GM18951 (cell line): Measurements from ENCODE around the gene PRR23E.

ENCODE experiments used
- POLR2A ChIP-seq: IDR thresholded peaks from 4 replicates; pipeline ENCODE4 v1.6.1; 2011; ENCODE audit warnings: mild to moderate bottlenecking; ENCODE audit not compliant: insufficient read length, insufficient read depth; ENCODE audit errors: extremely low read depth
- in situ Hi-C: fragments of 300-500 bp; cut with MboI; formaldehyde crosslinking; loops from one replicate; pipeline ENCODE4 v1.12.0; 2022; ENCODE audit warnings: low sequenced_read_pairs, mixed read lengths, inconsistent platforms; ENCODE audit not compliant: unreplicated experiment

The PRR23E gene

DNA sequence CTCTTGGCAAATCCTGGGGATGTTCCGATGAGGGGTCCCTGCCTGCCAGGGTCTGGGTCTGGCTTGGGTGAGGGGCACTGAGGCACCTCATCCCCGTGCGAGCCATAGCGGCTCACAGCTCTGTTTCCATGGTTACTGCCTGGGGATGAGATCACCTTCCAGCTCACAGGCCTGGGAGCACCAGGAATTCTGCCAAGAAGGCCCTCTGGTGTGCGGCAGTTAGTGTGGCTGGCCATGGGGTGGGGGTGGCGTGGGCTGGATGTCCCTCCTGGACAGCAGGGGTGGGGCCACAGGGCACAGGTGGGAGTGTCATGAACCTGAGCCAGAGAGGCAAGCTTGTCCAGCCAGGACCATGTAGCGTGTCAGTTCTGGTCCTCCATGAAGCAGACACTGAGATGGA is 22.1 kb upstream of the PRR23E start:
- TF ChIP-seq POLR2A, result no peak
- in situ Hi-C loops, result no loop called here

DNA sequence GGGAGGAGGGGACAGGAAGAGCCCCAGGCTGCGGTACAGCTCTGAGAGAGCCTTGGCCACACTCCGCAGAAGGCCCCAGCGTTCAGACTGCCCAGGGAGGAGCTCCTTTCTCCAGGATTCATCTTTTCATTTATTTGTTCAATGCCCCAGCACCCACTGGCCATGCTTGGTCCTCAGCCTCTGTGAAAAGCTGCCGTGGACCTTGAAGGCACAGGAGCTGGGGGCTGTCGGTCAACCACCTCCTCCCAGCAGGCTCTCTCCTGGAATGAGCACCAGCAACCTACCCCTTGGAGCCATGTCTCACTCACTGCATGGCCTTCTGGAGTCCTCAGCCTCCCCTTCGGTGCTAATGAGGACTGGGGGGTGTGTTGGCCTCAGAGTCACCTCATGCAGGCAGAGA is 21.6 kb upstream of the PRR23E start:
- in situ Hi-C loops, result no loop called here
- no peak for TF ChIP-seq POLR2A

DNA sequence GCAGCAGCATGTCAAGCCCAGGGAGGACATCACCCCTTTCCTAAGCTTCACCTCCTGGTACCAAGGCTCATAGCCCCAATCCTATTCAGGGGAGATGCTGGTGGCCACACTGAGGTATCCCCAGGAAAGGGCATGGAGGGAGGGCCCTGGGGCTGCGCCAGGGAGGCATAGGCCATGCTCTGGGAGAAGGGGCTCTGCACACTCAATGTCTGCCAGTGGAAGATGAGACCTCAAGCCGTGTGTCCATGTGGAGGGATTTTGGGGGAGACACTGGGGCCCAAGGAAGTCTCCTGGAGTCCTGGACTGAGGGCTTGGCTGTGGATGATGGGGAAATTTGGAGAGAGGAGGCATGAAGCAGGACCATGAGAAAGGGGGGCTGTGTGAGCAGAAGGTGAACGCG is 21.2 kb upstream of the PRR23E start:
- in situ Hi-C loops, result no loop called here
- no peak for TF ChIP-seq POLR2A

DNA sequence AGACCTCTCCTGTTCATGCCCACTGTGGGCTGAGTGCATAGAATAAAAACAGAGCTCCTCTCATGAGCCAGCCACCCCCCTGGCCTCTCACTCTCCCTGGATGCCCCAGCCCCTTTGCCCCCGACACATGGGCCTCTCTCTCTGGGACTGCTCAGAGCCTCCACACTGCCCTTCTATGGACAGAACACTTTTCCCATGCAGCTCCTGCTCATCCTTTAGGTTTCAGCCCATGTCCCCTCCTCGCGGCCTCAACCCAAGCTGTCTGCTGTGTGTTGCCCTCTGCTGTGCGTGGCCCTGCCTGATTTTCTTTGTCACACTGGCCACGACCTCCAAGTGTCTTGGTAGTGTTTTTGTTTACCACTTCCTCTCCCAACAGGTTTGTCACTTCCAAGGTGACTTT is 20.7 kb upstream of the PRR23E start:
- in situ Hi-C loops, result no loop called here
- TF ChIP-seq POLR2A, result no peak

DNA sequence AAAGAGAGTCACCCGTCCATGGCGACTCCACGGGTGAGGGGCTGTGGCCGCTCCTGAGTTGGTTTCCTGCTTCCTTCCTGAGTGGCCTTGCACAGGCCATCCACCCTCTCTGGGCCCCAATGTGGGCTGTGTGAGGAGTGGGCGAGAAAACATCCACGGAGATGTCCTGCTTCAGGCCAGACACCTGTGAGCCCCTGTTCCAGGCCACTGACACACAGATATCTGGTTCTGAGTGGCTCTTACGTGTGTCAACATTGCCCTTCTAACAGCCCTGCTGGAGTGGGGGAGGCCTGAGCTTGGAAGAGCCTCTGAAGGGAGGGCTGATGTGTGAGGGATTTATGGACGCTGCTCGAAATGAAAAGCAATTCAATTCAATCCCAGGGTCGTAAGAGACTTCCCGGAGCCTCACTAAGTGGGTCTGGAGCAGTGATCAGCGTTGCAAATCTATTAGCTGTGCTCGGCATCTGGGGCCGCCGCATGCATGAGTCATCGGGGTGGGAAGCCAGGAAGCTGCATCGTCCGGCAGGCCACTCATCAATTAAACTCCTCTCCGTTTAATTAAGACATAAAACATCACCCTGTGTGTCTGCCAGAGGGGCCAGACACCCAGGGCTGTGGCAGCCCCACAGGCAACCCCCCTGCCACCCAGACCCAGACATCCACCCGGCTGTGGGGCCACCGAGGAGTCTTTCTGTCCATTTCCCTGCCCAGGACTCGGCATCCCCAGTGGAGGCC is 20.0 kb upstream of the PRR23E start:
- TF ChIP-seq POLR2A, result no peak
- in situ Hi-C loops, result no loop called here

DNA sequence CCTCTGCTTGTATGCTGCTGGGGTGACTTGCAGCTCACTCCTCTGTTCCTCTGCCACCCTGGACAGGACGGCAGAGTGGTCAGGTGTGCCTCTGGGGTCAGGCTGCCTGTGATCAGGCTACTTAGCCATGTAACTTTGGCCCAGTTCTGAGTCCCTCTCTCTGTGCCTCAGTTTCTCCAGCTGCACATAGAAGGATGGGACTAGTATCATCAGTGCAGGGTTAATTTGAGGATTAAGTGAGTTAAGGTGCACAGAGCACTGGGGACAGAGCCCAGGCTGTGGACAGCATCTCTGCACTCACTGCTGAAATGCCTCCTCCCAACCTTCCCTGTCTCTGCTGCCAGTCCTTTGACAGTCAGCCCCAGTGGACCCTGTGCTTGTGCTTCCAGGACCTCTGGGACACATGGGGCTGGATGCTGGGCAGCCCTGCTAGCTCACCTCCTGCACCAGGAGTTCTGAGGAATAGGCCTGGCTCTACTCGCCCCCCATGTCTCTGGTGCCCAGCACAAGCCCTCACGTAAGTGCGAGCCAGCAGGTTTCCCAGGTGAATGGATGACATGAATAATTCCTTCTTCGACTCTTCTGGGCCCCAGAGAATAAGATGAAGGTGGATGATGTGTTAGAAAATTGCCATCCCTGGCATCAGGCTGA is 19.3 kb upstream of the PRR23E start:
- in situ Hi-C loops, result no loop called here
- TF ChIP-seq POLR2A, result no peak

DNA sequence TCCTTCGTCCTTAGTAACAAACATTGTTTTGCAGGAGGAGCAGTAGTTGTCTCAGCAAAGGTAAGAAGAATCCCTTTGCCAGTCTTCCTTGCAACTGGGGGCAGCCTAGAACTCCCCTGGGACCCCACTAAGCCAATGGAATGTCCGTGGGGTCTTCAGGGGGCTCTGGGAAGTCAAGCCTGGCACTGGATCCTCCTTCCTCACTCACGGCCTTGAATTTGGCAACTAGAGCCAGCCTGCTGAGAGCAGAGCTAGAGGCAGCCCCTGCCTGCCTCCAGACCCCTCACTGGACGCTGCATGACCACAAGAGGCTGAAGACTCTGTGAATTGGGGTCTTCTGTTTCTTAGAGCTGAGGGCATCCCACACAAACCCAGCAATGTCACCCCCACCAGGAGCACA is 18.6 kb upstream of the PRR23E start:
- in situ Hi-C loops, result no loop called here
- no peak for TF ChIP-seq POLR2A

DNA sequence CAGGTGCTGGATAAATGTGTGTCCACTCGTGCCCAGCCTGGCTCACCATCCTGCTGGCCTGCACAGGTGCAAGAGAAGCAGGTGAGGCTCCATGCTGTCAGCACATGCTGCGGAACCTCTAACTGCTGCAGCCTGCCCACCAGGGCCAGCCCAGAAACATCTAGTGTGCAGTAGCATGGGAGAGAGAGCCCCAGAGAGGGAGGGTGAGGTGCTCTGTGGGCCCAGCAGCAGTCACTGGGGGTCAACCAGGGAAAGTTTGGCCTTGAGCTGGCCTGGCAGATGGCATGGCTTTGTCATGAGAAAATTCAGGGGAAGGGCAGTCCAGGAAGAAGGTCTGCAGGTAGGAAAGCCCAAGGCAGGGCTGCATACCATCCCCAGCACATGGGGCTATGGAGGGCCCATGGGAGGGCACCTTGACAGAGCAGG is 18.2 kb upstream of the PRR23E start:
- in situ Hi-C loops, result no loop called here
- TF ChIP-seq POLR2A, result no peak

DNA sequence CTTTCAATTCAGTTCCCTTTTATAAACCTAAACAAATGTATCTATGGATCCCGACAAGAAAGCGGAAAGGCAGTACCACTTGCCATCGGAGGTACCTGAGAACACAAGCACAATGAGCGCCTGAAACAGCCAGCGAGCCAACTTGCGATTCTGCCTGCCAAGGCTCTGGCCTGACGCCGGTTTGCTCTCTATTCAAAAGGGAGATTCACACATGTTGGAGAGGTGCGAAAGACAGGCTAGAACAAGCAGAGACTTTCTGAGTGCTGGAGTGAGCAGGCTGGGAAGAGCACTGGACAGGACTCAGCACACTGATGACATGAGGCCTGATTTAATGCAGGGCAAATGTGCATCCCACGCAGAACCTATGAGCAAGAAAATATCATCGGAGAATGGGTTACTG is 17.7 kb upstream of the PRR23E start:
- in situ Hi-C loops, result no loop called here
- TF ChIP-seq POLR2A, result no peak

DNA sequence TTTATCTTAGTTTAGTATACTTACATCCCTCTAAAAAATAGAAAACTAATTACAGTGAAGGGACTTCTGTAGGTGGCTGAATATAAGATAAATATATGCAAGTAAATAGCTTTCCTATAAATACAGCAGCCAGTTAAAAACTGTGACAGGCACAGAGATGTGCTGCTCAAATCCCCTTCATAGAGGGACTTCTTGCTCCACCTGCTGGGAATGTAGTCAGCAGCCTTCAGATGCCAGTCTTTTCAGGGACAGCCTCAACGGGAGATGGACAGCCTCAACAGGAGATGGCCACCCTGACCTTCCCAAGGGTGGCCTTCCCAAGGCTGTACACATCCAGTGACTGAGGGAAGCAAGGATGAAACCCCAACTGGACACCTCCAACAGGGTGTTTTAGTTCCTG is 15.7 kb upstream of the PRR23E start:
- in situ Hi-C loops, result no loop called here
- TF ChIP-seq POLR2A, result no peak

DNA sequence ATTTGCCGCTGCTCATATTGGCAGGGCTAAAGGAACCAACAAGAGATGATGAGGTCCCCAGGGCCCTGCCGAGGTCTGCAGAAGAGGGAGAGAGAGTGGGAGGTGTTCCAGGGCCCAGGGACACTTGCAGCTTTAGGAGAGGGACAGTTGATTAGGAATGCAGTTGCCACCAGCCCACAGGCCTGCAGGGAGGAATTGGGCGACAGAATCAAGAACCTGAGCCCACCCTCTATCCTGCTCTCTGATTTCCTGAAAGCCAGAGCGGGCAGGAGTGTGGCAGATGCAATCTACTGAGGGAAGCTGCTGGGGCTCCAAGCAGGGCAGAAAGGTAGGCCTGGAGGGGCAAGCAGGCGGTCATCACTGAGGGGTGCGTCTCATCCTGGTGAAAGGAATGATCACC is 12.1 kb upstream of the PRR23E start:
- in situ Hi-C loops, result no loop called here
- no peak for TF ChIP-seq POLR2A

DNA sequence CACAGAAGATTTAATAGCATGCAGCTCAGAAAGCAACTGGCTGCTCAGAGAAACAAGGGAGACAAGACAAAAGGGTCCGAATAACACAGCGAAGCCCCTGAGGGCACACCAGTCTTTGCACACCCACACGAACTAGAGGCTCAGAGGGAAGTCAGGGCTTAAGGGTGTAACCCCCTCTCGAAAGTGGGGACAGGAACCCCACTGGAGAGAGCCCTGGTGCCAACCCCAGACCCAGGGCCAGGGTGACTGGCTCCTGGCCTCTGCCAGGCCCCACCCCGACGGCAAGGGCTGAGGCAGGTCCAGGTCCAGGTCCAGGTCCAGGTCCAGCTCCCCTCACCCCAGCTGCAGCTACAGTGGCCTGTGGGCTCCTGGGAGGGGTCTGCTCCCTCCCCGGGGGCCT is 10.5 kb upstream of the PRR23E start:
- in situ Hi-C loops, result no loop called here
- no peak for TF ChIP-seq POLR2A

DNA sequence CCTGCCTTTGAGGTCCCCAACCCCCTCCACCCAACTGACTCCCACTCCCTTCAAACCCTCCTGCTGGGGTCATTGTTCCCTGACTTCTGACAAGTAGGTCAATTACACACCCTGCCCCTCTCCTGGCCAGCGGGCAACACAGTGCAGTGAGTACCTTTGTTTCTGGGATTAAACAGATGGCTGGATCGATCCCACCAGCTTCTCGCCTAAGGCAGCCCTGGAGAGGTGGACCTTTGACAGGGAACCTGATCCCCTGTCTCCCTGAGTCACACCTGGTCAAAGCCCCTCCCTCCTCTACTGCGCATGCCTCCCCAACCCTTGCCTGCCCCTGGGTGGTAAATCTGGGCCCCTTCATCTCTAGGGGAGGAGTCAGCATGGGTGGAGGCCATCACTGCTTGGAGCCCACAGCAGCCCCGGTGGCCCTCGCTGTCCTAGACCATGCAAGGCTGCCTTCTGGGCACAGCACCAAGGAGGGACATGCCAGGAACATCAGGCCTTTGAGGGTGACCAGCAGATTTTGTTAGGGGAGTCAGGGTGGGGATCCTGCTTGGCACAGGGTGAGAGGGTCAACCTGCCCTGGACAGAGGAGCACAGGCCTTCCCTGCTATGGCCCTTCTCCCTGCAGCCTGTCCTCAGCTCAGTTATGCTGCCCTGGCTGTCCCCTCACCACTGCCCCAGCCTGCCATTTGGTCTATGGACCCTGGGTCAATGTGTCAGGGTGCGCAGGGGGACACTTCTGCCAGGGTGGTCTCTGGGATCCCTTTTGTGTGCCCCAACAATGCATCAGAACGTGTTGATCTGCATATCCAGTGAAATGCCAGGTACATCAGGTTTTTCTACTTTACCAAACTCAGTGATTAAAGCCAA is 9.8 kb upstream of the PRR23E start:
- in situ Hi-C loops, result no loop called here
- no peak for TF ChIP-seq POLR2A
